Adrenal gland (tissue), 5 donors: ENCODE measurements around the gene CCDC170.

Experiments used
- POLR2A ChIP-seq, 2 donors: fragments of 450-650 bp; IDR thresholded peaks; one replicate each; pipeline ENCODE4 v1.6.1; 2017; ENCODE audit warnings: antibody characterized with exemption in 2 of 2, mild to moderate bottlenecking in 2 of 2, moderate library complexity in 1 of 2
- TF ChIP-seq, protein P1 (sequence below), 6 experiments: fragments of 450-650 bp in 4 of 6; fragments of 200-600 bp in 2 of 6; sonication (generic) in 1 of 6; IDR thresholded peaks; 1 replicate in 5 of 6; 2 replicates in 1 of 6; pipeline versions ENCODE4 v1.5.1 to v1.8.0; 2016 to 2021; ENCODE audit warnings: antibody characterized with exemption in 6 of 6, mild to moderate bottlenecking in 2 of 6, moderate library complexity in 1 of 6
- donor health status: DM: no; HTN: no; CAD: no.

DNA sequence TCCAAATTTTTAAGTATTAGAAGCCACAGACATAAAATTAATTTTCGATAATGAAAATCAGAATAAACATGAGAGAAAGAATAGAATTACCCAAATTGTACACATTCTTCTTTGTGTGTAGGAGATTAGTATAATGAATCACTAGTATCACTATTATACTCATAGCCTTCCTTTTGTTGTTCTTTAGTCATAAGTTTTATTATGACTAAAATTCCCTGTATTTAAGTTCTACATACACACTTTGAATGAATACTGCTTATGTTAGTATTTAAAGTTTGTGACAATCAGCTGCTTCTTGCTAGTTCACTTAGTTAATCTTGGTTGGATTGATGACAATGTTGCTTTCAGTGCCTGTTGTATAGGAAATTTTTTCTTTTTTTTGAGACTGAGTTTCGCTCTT, 72.7 kb downstream of the CCDC170 start:
- TF ChIP-seq POLR2A (IDR thresholded peaks at IDR 0.05) = no peak
- TF ChIP-seq, protein P1, sequence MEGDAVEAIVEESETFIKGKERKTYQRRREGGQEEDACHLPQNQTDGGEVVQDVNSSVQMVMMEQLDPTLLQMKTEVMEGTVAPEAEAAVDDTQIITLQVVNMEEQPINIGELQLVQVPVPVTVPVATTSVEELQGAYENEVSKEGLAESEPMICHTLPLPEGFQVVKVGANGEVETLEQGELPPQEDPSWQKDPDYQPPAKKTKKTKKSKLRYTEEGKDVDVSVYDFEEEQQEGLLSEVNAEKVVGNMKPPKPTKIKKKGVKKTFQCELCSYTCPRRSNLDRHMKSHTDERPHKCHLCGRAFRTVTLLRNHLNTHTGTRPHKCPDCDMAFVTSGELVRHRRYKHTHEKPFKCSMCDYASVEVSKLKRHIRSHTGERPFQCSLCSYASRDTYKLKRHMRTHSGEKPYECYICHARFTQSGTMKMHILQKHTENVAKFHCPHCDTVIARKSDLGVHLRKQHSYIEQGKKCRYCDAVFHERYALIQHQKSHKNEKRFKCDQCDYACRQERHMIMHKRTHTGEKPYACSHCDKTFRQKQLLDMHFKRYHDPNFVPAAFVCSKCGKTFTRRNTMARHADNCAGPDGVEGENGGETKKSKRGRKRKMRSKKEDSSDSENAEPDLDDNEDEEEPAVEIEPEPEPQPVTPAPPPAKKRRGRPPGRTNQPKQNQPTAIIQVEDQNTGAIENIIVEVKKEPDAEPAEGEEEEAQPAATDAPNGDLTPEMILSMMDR (IDR thresholded peaks at IDR 0.05) = no peak
